Activated CD4-positive, alpha-beta T cell treated with anti-CD3 and anti-CD28 coated beads, Interleukin-2, amount 50 U/mL, for 48 hours (primary cell): ENCODE data around the gene GCNT2.
"Not testable (repeated sequence)": the region's sequence is repeated elsewhere in the genome, so short reads cannot be mapped to it uniquely, and the experiment has no call there.

ENCODE experiments used
- DNase-seq, 2 experiments: peaks; one replicate each; pipeline ENCODE4 v3.0.0-alpha.2; 2020

The GCNT2 gene

DNA sequence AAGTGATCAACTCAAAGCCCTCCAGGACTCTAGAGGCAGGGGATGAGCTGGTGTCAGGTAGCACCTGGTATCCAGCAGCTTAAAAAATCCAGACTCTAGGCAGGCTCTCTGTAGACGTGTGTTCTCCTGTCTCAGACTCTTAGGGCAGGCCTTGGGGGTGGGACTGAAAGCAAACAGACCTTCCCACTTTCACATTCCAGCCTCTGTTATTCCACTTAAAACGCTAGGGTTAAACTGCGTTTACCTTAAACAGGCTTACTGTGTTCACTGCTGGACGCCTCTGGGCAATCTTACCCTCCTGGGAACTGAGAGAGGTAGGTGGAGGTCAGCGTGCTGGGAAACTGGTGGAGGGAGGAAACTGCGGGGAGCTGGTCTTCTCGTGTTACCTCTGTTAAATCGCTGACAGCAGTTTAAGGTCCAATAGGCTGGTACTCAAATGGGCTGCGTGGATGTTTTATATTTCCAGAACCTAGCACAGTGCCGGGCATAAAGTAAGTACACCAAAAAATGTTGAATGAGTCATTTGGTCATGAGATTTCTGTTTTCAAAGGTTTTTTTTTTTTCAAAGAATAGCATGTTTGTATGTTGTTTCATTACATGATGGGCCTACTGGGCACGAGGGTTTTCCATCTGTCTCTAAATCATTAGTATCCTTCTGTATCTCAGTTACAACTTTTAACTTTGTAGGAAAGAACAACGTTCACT is at the start of gene GCNT2:
TSS of gene GCNT2 (plus strand) at position 248 of the 705 bp plus-strand sequence. CDS start 7,561 bp downstream, outside the sequence.
- DNase-seq: no peak

DNA sequence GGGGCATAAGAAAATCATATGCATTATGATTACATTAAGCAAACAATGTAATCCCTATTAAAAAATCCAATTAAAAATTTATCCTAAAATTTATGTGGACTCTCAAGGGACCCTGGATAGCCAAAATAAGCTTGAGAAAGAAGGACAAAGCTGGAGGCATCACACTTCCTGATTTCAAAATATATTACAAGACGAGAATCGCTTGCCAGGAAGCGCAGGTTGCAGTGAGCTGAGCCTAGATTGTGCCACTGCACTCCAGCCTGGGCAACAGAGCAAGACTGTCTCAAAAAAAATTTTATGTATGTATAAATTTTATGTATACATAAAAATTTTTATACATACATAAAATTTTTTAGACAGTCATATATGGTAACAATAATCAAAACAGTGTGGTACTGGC is 48.5 kb upstream of the GCNT2 start:
- DNase-seq: no peak

DNA sequence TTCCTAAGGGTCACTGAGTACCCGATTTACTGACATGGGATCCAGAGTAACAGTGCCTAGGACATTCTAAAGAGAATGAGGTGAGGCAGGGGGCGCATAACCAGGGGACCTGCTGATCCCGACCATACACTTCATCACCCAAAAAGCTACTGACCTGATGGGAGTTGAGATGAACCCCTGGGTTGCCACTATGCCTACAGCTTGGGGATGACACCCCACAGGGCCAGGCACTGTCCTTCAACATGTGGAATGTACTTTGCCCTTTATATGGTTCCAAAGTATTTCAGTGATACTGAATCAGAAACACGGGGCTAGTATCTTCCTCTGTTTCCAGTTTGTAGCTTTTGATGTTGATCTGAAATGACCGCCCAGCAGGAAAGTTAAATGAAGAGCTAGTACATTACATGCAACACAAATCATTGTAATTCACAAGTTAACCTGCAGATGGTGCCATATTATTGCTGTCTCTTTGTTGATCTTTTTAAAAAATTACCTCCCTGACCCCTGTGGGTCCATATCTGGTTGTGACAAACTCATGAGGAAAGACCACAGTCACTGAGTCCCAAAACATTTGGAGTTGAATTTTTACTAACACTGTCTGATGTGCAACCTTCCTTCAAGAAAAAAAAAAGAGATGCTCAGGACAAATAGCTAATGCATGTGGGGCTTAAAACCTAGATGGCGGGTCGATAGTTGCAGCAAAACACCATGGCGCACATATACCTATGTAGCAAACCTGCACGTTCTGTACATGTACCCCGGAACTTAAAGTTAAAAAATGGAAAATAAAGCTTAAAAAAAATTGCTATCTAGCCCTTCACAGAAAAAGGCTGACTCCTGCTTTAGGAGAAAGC is 42.7 kb upstream of the GCNT2 start:
- DNase-seq: no peak

DNA sequence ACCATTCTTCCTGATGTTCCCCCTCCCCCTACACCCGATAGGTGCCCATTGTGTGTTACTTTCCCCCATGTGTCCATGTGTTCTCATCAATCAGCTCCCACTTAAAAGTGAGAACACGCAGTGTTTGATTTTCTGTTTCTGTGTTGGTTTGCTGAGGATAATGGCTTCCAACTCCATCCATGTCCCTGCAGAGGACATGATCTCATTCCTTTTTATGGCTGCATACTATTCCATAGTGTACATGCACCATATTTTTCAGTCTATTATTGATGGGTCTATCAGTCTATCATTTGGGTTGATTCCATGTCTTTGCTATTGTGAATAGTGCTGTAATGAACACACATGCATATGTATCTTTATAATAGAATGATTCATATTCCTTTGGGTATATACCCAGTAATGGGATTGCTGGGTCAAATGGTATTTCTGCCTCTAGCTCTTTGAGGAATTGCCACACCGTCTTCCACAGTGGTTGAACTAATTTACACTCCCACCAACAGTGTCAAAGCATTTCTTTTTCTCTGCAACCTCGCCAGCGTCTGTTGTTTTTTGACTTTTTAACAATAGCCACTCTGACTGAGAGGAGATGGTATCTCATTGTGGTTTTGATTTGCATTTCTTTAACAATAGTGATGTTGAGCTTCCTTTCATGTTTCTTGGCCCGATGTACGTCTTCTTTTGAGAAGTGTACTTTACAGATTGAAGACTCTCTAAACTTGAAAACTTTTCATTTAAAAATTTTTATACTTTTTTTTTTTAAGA is 41.0 kb upstream of the GCNT2 start:
- DNase-seq: no peak

DNA sequence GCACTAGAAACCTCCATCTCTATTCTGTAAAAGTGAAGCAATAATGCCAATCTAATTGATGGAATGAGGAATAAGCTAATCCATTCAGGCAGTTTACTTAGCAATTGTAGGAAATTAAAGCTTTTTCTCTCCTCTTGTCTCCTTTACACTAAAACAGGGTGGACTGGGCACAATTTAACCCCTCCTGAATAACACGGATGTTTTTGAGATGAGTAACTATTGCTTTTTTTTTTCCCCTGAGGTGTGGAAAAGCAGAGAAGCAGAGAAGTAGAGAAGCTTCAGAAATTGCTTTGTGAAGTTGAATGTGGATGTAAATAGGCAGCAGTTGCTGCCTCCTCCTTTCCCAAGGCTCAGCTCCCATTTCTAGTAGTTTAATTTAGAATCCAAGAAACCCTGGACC is 40.0 kb upstream of the GCNT2 start:
- no peak for DNase-seq

- no peak for DNase-seq
Observed at GRCh38 chr6:10482636-10483257, 38.4 kb upstream of the GCNT2 start.

- DNase-seq: no peak
Observed at GRCh38 chr6:10484912-10485311, 36.2 kb upstream of the GCNT2 start.

- DNase-seq: no peak
Observed at GRCh38 chr6:10485406-10485805, 35.7 kb upstream of the GCNT2 start.

GRCh38 chr6:10486215-10486614 is 34.9 kb upstream of the GCNT2 start:
- no peak for DNase-seq

DNA sequence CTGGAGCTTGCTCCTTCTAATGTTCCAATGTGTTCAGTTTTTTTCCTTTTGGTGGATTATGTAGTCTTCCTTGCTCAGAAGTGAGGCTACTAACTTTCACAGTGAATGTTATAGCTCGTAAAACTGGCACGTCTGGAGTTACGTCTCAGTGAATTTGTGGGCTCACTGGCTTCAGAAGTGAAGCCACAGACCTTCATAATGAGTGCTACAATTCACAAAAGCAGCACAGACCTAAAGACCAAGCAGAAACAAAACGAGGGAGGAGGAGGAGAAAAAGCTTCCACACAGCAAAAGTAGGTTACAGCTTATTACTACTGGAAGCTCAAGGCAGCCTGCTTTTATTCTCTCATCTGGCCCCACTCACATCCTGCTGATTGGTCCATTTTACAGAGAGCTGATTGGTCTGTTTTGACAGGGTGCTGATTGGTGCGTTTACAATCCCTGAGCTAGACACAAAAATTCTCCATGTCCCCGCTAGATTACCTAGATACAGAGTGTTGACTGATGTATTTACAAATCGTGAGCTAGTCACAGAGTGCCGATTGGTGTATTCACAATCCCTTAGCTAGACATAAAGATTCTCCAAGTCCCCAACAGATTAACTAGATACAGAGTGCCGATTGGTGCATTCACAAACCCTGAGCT is 34.1 kb upstream of the GCNT2 start:
- not testable (repeated sequence) for DNase-seq

DNA sequence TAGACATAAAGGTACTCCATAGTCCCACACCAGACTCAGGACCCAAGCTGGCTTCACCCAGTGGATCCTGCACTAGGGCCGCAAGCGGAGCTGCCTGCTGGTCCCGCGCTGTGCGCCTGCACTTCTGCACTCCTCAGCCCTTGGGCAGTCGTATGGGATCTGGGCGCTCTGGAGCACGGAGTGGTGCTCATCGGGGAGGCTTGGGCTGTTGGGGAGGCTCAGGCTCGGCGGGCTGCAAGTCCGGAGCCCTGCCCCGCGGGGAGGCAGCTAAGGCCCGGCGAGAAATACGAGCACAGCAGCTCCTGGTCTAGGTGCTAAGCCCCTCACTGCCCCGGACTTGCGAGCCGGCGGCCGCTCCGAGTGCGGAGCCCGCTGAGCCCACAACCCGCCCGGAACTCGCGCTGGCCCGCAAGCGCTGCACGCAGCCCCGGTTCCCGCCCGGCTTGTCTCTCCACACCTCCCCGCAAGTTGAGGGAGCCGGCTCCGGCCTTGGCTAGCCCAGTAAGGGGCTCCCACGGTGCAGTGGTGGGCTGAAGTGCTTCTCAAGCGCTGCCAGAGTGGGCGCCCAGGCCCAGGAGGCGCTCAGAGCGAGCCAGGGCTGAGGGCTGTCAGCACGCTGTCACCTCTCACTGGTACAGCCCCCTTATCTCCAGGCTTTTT is 33.4 kb upstream of the GCNT2 start:
- no peak for DNase-seq

GRCh38 chr6:10491463-10491862 is 29.7 kb upstream of the GCNT2 start:
- no peak for DNase-seq

DNA sequence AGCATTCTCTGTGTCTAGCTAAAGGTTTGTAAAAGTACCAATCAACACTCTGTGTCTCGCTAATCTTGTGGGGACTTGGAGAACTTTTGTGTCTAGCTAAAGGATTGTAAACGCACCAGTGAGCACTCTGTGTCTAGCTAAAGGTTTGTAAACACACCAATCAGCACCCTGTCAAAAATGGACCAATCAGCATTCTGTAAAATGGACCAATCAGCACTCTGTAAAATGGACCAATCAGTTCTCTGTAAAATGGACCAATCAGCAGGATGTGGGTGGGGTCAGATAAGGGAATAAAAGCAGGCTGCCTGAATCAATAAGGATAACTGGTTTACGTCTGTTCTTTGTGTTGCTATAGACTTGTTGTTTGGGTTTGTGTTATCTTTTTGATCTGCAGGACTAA is 29.2 kb upstream of the GCNT2 start:
- not testable (repeated sequence) for DNase-seq

DNA sequence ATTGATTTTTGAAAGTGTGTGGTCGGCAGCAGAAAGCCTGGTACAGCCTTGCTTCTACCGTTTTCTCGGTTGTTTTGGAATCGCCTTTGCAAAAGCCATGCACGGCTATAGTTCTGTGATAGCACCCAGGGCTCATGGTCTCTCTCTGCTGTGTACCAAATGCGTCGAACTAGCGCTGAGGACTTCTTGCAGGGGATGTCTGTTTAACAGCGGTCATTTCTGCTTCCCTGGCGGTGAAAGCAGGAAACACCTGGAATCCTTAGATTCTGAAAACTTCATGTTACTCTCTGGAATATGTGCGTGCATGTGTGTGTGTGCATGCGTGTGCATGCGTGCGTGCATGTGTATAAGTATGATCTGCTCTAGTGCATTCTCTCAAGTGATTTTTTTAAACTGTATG is 26.1 kb upstream of the GCNT2 start:
- no peak for DNase-seq

DNA sequence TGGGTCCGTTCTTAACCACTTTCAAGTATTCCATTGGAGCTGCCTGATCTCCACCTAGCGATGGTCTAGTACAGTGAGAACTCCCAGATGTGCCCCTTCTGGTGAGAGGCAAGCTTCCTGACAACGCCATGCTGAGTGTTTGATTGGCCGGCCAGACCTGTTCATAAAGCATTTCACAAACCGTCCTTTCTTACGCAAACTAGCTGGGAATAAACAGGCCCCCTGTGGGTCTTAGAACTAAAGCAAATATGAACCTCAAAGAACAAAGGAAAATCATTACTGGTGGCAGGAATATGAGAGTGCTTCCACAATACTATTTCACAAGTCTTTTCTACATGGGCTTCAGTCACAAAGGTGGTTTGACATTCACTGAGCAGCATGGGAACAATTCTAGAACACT is 15.6 kb upstream of the GCNT2 start:
- no peak for DNase-seq

DNA sequence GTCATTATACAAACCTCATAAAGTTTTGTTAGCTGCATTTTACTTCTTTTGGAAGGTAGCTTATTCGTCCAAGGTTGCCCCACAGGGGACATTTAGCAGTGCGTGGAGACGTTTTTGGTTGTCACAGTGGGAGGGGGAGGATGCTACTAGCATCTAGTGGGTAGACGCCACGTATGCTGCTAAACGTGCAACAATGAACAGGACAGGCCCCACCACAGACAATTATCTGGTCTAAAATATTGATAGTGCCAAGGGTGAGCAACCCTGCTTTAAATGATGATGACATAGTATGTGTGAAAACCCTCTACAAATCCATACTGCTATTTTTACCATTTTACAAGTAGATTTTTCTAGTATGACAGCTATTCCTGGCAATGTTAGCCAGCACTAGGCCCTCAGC is 13.9 kb upstream of the GCNT2 start:
- no peak for DNase-seq

DNA sequence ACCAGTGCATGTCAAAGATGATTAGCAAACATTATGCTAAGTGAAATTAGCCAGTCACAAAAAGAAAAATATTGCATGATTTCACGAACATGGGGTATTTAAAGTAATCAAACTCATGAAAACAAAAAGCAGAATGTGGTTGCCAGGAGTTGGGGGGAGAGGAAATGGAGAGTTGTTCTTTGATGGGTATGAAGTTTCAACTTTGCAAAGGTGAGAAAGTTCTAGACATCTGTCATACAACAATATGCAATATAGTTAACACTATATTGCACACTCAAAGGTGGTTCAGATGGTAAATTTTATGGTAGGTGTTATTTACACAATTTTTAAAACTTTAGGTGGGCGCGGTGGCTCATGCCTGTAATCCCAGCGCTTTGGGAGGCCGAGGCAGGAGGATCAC is 13.4 kb upstream of the GCNT2 start:
- DNase-seq: no peak

DNA sequence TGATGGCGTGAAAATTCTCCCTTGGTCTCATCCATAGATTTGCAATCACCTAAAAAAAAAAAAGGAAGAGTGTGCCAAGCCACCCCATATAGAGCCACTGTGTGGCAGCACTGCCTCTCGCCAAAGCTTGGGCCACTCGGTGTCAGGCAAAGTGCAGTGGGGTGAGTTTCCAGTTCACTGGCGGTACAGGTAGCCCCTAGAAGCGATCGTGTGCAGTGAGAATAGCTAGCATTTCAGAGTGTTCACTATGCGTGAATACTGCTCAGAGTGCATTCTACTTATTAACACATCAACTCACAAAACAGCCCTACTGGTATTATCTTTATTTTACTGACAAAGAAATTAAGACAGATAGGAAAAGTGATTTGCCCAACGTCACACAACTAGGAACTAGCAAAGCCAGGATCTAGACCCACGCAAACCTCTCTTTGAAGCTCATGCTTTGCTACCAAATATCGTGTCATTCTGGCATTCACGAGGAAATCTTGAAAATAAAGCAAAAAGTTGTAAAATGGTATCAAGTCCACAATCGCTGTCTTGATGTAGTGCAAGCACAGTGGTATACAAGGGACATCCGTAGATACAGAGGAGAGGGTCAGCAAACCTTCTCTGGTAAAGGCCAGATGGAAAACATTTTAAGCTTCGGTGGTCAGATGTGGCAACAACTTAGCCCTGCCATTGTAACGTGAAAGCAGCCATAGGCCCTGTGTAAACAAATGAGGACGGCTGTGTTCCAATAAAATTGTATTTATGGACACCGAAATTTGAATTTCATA is 10.4 kb upstream of the GCNT2 start:
- DNase-seq: peak; percentile 42 to 50

DNA sequence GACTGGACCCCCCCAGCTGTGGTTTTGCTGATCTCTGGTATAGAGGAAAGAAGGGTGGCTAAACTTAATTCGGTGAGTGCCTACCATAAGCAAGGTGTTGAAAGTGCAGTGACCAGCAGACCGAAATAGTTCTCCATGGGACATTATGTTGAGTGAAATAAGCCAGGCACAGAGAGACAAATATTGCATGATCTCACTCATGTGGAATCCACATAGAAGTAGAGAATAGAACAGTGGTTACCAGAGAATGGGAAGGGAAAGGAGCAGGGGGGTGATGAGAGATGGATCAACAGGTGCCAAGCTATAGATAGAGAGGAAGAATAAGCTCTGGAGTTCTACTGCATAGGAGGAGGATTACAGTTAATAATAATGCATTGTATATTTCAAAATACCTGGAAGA is 9.7 kb upstream of the GCNT2 start:
- DNase-seq: no peak

- DNase-seq: no peak
Observed at GRCh38 chr6:10513544-10513943, 7.6 kb upstream of the GCNT2 start.
